GM21381 (cell line): ENCODE results near the gene CRIP1.

Experiments
- ATAC-seq: cut with Tn5 transposase; IDR thresholded peaks from one replicate; pipeline ENCODE4 v1.9.1; 2021; ENCODE audit warnings: mild to moderate bottlenecking, moderate library complexity; ENCODE audit not compliant: unreplicated experiment

The CRIP1 gene

GRCh38 chr14:105450864-105451720 is 35.6 kb upstream of the CRIP1 start:
- no peak for ATAC-seq

DNA sequence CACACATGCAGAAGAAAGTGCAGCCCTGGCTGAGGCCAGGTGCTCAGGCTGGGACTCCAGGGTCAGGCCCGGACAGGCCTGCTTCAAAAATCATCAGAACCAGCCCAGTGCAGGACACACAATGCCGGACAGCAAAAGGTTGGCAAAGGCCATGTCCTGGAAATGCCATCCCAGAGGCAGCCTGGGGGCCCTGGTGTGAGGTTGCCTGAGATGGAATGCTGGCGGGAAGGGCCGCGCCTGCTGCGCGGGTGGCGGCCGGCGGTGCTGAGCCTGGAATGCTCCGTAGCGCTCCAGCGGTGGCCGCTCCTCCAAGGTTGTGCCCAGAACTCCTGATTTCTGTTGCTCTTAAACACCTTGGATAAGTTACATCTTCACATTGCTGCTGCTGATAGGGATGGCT is 33.7 kb upstream of the CRIP1 start:
- ATAC-seq, result no peak

- no peak for ATAC-seq
Observed at GRCh38 chr14:105453847-105454246, 32.8 kb upstream of the CRIP1 start.

DNA sequence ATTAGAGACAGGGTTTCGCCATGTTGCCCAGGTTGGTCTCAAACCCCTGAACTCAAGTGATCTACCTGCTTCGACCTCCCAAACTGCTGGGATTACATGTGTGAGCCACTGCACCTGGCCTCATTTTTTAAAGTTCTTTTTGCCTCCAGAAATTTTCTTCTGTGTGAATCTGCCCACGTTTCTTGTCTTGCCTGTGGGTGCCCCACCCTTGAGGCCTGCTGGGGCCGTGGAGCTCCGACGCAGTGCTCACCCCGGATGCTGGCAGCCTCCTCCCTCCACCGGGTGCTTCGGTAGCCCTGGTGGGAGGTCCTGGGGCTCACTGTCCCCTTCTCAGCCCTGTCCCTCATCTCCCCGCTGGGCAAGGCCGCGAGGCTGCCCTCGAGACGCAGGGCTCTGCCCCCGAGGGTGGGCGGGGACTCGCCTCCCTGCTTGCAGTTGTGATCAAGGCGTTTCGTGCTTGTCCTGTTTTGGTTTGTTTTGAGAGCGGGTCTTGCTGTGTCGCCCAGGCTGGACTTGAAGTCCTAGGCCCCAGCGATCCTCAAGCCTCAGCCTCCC is 31.5 kb upstream of the CRIP1 start:
- no peak for ATAC-seq

- ATAC-seq, result no peak
Observed at GRCh38 chr14:105455766-105456660, 30.7 kb upstream of the CRIP1 start.

DNA sequence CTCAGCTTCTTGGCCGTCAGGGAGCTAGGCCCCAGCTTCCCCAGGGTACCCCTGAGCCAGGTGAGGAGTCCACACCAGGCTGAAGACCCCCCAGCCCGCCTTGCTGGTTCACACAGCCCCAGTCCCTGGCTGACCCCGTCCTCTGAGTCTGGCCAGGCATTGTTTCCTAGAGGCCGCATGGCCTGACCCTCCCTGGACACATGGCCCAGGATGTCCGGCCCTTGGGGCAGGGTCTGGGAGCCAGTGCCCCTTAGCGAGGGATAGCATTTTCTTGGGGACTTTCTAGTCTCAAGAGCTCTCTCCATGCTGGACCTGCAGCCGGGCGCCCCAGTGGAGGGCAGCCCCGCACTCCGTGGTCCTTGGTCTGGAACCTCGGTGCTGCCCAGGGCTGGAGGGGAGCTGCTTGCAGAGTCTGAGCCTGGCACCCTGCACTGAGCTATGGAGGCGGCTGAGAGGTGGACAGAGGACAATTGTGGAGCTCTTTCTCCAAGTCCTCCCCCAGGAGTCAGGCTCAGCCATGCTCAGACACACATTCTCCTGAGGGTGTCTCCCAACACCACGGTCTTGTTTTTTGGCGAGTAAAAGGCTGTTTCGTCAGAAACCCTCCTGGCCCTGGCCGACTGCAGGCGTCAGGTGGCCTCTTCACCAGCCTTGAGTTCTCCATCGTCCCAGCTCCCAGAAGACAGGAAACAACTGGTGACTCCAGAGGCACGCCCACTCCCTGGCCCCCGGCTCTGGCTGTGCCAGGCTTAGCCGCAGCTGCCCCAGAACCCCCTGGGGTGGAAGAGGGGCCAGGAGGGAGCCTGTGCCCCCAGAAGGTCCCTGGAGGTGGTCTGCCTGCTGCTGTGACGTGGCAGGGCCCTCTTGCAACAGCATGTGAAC is 29.7 kb upstream of the CRIP1 start:
- no peak for ATAC-seq

GRCh38 chr14:105458010-105458409 is 28.7 kb upstream of the CRIP1 start:
- no peak for ATAC-seq

GRCh38 chr14:105458571-105458970 is 28.1 kb upstream of the CRIP1 start:
- ATAC-seq, result no peak

GRCh38 chr14:105460116-105460515 is 26.6 kb upstream of the CRIP1 start:
- ATAC-seq, result no peak

DNA sequence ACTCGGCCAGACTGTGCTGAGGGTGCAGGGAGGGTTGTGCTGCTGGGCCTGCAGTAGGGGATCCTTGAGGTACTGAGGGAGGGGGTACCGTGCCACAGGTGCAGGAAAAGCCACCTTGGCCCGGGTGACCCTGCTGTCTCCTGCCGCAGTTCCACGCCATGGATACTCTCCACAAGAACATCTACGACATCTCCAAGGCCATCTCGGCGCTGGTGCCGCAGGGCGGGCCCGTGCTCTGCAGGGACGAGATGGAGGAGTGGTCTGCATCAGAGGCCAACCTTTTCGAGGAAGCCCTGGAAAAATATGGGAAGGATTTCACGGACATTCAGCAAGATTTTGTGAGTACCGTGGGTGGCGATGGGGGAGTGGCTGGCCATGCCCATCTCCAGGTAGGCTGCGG is 26.1 kb upstream of the CRIP1 start:
- ATAC-seq, result no peak

DNA sequence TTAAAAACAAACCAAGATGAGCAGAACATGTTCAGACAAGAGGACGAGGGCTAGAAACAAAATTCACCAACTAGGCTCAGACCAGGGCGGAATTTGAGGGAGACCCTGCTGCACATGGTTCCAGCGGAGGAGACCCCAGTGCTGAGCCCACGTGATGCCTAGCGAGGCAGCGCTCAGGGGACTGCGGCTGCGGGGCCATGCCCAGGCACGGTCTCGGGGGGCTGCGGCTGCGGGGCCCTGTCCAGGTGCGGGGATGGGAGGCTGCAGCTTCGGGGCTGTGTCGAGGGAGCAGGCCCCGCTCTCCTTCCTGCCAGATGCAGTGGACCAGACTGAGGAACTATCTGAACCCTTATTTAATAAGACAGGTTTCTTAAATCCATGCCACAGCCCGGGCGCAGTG is 24.8 kb upstream of the CRIP1 start:
- no peak for ATAC-seq

DNA sequence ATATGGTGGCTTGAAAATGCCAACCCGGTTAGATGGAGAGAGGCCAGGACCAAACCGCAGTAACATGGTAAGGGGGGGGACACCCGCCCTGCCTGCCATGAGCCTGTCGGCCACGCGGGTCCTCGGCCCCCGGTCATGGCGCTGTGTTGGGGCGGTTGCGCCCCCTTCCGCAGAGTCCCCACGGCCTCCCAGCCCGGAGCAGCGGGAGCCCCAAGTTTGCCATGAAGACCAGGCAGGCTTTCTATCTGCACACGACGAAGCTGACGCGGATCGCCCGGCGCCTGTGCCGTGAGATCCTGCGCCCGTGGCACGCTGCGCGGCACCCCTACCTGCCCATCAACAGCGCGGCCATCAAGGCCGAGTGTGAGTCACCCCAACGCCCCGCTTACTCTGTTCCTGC is 22.2 kb upstream of the CRIP1 start:
- ATAC-seq, result no peak

GRCh38 chr14:105465209-105466031 is 21.3 kb upstream of the CRIP1 start:
- ATAC-seq, result no peak

- ATAC-seq, result no peak
Observed at GRCh38 chr14:105466531-105467248, 20.0 kb upstream of the CRIP1 start.

DNA sequence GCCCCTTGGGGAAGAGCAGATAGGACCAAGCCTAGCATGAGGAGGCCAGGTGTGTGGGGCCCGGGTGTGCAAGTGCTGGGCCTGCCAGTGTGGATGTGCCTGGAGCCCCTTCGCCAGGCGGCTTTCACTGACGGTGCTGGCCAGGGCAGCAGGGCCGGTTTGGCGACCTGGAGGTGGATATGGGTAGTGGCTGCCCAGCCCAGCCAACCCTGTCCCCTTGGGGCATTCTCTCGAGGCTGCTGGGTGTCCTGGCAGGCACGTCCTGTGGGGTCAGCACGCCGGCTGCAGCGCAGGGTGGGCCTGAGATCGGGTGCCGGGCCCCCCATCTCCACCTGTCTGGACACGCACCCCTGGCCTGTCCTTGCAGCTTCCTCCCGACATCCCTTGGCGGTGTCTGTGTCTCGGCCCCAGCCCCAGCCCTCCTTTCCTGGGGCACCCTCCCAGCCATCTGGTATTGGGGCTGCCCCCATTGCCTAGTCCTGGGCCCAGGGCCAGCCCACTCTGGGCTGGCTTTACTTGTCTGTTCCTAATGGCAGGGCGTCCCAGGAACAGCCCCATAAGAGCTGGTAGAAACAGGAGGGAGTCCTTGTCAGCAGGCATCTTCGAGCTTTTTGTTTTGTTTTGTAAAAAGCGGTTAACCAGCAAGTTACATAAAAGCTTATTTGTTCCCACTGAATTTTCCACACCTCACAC is 19.3 kb upstream of the CRIP1 start:
- no peak for ATAC-seq

DNA sequence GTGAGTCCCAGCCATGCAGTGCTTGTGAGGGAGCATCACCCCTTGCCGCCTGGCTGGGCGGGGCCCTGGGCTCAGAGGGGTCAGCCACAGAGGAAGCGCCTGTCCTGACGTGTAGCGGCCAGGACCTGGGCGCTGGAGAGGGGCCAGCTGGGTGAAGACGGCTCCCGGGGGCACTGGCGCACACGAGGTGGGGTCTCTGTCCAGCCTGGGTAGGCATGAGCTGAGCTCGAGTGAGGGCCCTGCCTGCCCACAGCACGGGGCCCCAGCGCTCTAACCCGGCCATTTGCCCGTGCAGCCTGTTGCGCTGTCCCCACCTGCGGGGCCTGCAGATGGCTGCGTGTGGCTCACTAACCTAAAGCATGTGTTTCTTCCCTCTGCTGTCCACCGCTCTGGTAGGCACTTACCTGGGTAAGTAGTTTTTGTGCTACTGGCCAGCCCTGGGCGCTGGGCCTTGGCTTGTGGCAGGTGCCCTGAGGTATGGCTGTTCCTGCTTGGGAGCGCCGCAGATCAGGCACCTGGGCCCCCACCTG is 18.7 kb upstream of the CRIP1 start:
- ATAC-seq, result no peak

DNA sequence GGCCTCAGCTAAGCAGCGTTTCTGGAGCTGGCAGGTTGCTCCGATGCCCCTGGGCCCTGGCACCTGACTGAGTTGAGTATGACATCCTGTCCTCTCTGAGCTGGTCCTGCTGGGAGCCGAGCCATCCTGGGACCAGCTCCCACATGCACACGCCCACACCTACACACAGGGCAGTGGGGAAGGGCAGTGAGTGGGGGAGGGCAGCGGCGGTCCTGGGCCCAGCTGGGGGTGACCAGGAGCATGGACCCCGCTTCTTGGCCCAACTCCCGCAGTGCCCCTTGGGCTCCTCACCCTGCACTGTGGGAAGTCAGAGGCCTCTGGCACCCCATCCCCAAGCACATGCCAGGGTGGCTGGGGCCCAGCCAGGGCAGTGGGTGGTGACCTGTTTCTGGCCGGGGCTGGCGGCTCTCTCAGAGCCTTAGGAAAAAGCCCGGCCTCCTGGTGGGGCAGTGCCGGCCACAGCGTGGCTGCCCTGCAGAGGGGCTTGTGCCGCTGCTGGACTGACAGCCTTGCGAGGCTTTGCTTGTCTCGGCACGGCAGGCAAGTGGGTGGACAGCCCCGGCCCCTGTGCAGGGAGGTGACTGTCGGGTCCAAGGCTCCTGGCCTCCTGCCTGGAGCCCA is 18.0 kb upstream of the CRIP1 start:
- ATAC-seq, result no peak
